Choroid plexus epithelial cell (primary cell): Measurements from ENCODE around the gene PLRG1.
A peak's percentile ranks its signal among the peaks of the same experiment; 100 is the strongest.

Experiments used
- DNase-seq: peaks from one replicate; pipeline ENCODE4 v3.0.0-alpha.2; 2010; ENCODE audit warnings: low read depth
- H3K4me3 ChIP-seq: 2 replicates; pipeline ENCODE4 v1.5.1; 2011; ENCODE audit warnings: low read depth, mild to moderate bottlenecking, control low read depth, low read length, moderate library complexity
- CTCF ChIP-seq: conservative IDR thresholded peaks from 2 replicates; pipeline ENCODE4 v1.5.1; 2011; ENCODE audit warnings: low read depth, mild to moderate bottlenecking, control low read depth, inconsistent platforms, low read length, moderate library complexity

Gene PLRG1

GRCh38 chr4:154583677-154584076, 33.5 kb upstream of the PLRG1 start:
- no peak for DNase-seq
- no peak for TF ChIP-seq CTCF

GRCh38 chr4:154583230-154583629, 33.0 kb upstream of the PLRG1 start:
- TF ChIP-seq CTCF: no peak
- H3K4me3 ChIP-seq: no peak overlapping the region
- no peak for DNase-seq

More at GRCh38 chr4:154583677-154584076, 33.5 kb upstream of the PLRG1 start:
- H3K4me3 ChIP-seq: no peak overlapping the region

- TF ChIP-seq CTCF: no peak
- no peak overlapping the region for H3K4me3 ChIP-seq
- DNase-seq: no peak
Observed at GRCh38 chr4:154582723-154583122, 32.5 kb upstream of the PLRG1 start.

GRCh38 chr4:154579927-154580326, 29.7 kb upstream of the PLRG1 start:
- DNase-seq: no peak
- no peak for TF ChIP-seq CTCF
- no peak overlapping the region for H3K4me3 ChIP-seq

- DNase-seq: peak; percentile 24
- TF ChIP-seq CTCF: no peak
- H3K4me3 ChIP-seq: no peak overlapping the region
Observed at GRCh38 chr4:154578919-154579318, 28.7 kb upstream of the PLRG1 start.

GRCh38 chr4:154577324-154577723, 27.1 kb upstream of the PLRG1 start:
- no peak for TF ChIP-seq CTCF
- peak; percentile 55 for DNase-seq
- no peak overlapping the region for H3K4me3 ChIP-seq

- no peak overlapping the region for H3K4me3 ChIP-seq
- TF ChIP-seq CTCF: no peak
- peak; percentile 32 for DNase-seq
Observed at GRCh38 chr4:154574311-154574710, 24.1 kb upstream of the PLRG1 start.
